Endothelial cell (in vitro differentiated cells): ENCODE results near the gene VSTM2L. TPM values are rescaled to one million over a fixed set of nuclear protein-coding genes. Genes with fewer than 3 reads are reported as not detected.

Experiments
- DNase-seq: peaks from one replicate; pipeline ENCODE4 v3.0.0; 2021; ENCODE audit warnings: low spot score
- H3K27ac Mint-ChIP-seq: one replicate; pipeline ENCODE4 v1.8.0; 2021; ENCODE audit warnings: mixed read lengths, inconsistent platforms; ENCODE audit not compliant: unreplicated experiment
- H3K27me3 Mint-ChIP-seq: one replicate; pipeline ENCODE4 v1.8.0; 2021; ENCODE audit warnings: mild to moderate bottlenecking, moderate library complexity, mixed read lengths, inconsistent platforms; ENCODE audit not compliant: unreplicated experiment
- H3K36me3 Mint-ChIP-seq: one replicate; pipeline ENCODE4 v1.8.0; 2021; ENCODE audit warnings: mild to moderate bottlenecking, low read depth, mixed read lengths, inconsistent platforms; ENCODE audit not compliant: unreplicated experiment
- H3K4me1 Mint-ChIP-seq: one replicate; pipeline ENCODE4 v1.8.0; 2021; ENCODE audit warnings: mild to moderate bottlenecking, mixed read lengths, inconsistent platforms; ENCODE audit not compliant: unreplicated experiment
- H3K4me3 Mint-ChIP-seq: one replicate; pipeline ENCODE4 v1.8.0; 2021; ENCODE audit warnings: mild to moderate bottlenecking, mixed read lengths, inconsistent platforms; ENCODE audit not compliant: unreplicated experiment
- H3K9me3 Mint-ChIP-seq: one replicate; pipeline ENCODE4 v1.8.0; 2021; ENCODE audit warnings: mixed read lengths, inconsistent platforms; ENCODE audit not compliant: unreplicated experiment
- total RNA-seq: library from RNA; stranded (reverse); fragmentation: NEBNext Ultra II Directional; extraction: Animal tissue kit (Norgen Biotek cat#: 25700); gene quantifications from one replicate; pipeline ENCODE4 v1.2.1, GENCODE V29; 2021; ENCODE audit not compliant: unreplicated experiment
- TF ChIP-seq, protein P1 (sequence below): fragments of 200-600 bp; sonication (generic); IDR thresholded peaks from one replicate; pipeline ENCODE4 v1.5.0; 2021; ENCODE audit warnings: antibody characterized with exemption; ENCODE audit not compliant: unreplicated experiment

The VSTM2L gene
- total RNA-seq, 1 donor from 2014 or later: 1.6 TPM

DNA sequence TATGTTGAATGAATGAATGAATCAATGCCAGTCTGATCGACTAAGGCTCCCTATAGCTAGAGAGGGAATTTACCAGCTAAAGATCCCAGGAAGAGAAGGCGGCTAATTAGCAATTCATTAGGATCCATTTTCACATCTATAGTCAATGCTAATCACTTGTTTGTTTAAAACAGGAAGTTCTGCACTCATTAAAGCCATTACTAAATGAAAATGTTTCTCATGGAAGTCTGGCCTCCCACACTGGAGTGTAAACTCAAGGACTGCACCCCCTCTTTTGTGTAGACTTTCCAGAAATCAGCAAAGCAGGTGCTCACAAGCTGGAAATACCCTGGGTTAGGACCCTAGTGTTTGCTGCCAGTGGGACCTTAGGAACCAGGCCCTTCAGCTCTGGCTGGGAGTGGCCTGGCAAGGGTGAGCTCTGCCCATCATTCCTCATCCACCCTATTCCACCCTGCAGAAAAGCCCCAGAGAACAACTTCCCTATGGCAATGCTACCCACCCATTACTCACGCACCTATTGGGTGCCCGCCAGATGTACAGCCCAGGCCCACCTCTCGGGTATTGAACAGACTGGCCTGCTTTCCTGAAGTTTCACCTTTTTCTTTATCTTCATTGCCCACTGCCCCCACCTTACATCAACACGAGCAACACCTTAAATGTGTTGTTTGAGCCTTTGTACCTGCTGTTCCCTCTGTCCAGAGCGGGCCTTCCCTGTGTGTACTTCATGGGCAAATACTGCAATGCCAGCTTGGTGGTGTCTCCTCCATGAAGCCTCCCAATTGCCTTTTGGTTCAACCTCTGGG lies 69.5 kb downstream of the VSTM2L start:
- no peak overlapping the region for H3K4me3 Mint-ChIP-seq

DNA sequence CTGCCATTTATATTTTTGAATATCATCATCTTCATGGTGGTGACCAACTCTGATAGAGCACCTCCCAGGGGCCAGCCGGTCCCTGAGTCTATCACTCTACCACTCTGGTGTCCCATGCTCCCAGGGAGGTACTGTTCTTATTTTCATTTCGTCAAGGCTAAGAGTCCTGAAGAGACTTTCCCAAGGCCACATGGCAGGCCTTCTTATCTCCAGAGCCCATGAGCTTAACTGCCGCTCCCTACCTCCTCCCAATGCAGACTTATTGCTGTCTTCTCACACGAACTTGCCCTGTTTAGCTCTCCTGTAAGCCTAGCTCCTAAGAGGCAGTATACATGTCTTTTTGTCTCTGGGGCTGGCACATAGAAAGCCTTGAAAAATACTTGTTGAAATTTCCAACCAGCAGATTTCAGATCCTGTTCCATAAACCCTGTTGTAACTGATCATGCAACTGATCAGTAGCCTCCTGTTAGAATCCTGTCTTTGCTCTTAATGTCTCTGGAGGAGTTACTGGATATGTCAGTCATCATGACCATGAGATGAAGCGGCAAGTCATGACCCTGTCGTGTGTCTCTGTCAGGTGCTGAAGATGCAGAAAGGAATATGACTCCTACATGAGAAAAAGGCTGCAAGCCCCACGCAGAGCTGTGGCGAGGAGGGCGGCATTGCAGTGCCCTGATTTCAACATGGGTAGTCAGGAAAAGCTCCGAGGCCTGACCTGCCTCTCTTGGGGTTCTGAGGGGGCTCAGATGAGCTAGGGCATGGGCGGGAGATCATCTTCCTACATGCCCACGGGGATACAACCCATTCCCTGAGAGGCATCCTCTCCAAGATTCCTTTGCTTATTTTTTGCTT lies 70.4 kb downstream of the VSTM2L start:
- peaks cover 10% of the 10 kb centered on the region for H3K27me3 Mint-ChIP-seq
- peaks cover 29% of the 10 kb centered on the region for H3K4me1 Mint-ChIP-seq

More for the DNA sequence above, 69.5 kb downstream of the VSTM2L start:
- no peaks in the 10 kb centered on the region for H3K36me3 Mint-ChIP-seq
- no peaks in the 10 kb centered on the region for H3K9me3 Mint-ChIP-seq
- H3K27me3 Mint-ChIP-seq: peaks cover 10% of the 10 kb centered on the region
- peaks cover 23% of the 10 kb centered on the region for H3K4me1 Mint-ChIP-seq
- no peak overlapping the region for H3K27ac Mint-ChIP-seq
- DNase-seq: no peak
- TF ChIP-seq, protein P1, sequence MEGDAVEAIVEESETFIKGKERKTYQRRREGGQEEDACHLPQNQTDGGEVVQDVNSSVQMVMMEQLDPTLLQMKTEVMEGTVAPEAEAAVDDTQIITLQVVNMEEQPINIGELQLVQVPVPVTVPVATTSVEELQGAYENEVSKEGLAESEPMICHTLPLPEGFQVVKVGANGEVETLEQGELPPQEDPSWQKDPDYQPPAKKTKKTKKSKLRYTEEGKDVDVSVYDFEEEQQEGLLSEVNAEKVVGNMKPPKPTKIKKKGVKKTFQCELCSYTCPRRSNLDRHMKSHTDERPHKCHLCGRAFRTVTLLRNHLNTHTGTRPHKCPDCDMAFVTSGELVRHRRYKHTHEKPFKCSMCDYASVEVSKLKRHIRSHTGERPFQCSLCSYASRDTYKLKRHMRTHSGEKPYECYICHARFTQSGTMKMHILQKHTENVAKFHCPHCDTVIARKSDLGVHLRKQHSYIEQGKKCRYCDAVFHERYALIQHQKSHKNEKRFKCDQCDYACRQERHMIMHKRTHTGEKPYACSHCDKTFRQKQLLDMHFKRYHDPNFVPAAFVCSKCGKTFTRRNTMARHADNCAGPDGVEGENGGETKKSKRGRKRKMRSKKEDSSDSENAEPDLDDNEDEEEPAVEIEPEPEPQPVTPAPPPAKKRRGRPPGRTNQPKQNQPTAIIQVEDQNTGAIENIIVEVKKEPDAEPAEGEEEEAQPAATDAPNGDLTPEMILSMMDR: no peak

DNA sequence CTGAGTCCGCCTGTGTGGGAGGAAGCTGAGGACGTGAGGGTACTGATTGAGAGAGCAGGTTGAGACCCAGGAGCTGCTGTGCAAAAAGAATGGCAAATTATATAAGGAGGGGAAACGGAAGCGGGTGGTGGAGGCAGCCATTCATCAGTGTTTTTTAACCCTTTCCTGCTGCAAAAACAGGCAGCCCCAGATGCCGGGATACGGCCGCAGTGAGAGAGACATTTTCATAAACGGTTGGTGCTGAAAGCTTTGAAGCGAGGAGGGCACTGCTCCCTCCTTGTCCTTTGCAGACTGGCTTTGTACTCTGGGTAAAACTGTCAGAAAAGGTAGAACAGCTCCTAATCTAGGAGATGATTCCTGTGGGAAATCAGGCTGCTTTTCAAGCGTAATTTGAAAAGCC lies 74.0 kb downstream of the VSTM2L start:
- H3K27me3 Mint-ChIP-seq: peaks cover 7% of the 10 kb centered on the region
- H3K27ac Mint-ChIP-seq: no peak overlapping the region
- DNase-seq: no peak
- H3K9me3 Mint-ChIP-seq: no peaks in the 10 kb centered on the region
- peaks cover 19% of the 10 kb centered on the region for H3K4me1 Mint-ChIP-seq
- TF ChIP-seq, protein P1: no peak
- H3K36me3 Mint-ChIP-seq: peaks cover 3% of the 10 kb centered on the region
- H3K4me3 Mint-ChIP-seq: peak overlapping the region; percentile 57

More for the DNA sequence above, 70.4 kb downstream of the VSTM2L start:
- no peak for DNase-seq
- no peaks in the 10 kb centered on the region for H3K36me3 Mint-ChIP-seq
- no peaks in the 10 kb centered on the region for H3K9me3 Mint-ChIP-seq
- TF ChIP-seq, protein P1: no peak
- H3K27ac Mint-ChIP-seq: no peak overlapping the region
- H3K4me3 Mint-ChIP-seq: no peak overlapping the region

DNA sequence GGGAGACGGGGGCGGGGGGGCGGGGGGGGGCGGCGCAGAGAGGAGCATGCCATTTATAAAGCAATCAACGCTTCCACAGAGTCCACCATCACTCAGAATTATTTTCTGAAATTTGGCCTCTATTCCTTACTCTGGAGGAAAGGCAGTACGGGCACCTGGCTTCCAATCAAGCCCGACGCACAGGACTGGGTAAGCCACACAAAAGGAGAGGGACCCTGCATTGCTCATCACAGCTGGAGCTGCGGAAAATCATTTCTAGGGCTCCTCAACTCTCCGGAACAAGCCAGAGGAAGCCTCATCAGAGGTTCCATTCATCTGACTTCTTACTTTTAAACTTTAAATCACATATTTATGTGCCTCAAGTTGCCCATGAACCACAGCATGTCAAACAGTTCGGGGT lies 74.4 kb downstream of the VSTM2L start:
- no peak for DNase-seq
- TF ChIP-seq, protein P1: no peak
- Mint-ChIP-seq H3K27ac (no peak overlapping the region), H3K4me3 (no peak overlapping the region), H3K4me1 (peaks cover 17% of the 10 kb centered on the region), H3K36me3 (peaks cover 4% of the 10 kb centered on the region), H3K27me3 (peaks cover 7% of the 10 kb centered on the region), H3K9me3 (no peaks in the 10 kb centered on the region)
